GM19099 (cell line): ENCODE results near the gene TMEM53.

ENCODE experiments used
- POLR2A ChIP-seq: IDR thresholded peaks from 3 replicates; pipeline ENCODE4 v1.6.1; 2011; ENCODE audit warnings: low read depth; ENCODE audit not compliant: insufficient read length; ENCODE audit errors: extremely low read depth

The TMEM53 gene

GRCh38 chr1:44644806-44645205 is 29.5 kb downstream of the TMEM53 start:
- no peak for TF ChIP-seq POLR2A

DNA sequence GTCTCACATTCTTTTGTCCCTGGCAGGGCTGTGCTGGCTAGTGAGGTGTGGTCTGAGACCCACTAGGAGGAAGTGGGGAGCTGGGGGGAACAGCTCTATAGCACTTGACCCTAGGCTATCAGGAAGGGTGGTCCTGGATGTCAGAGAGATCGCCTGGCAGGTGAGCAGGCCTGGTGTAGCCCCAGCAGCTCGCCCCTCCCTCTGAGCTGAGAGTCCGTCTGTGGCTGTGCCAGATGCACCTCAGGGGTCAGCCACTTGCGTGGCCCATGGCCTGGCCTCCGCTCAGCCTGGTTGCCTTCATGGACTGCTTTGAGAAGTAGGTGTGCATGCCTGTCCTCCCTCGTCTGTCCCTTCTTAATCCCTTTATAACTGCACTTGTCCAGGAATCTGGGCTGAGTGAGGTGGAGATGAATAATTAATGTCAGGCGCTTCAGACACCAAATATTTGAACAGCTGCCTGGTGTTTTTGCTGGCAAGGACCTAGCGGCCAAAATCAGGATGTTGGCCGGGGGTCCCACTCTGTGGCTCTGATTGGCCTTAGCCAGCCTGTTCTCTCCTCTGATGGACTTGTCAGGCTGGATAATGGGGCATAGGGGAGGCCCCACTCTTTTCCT is 30.5 kb downstream of the TMEM53 start:
- no peak for TF ChIP-seq POLR2A

GRCh38 chr1:44642925-44643324 is 31.4 kb downstream of the TMEM53 start:
- TF ChIP-seq POLR2A: no peak

DNA sequence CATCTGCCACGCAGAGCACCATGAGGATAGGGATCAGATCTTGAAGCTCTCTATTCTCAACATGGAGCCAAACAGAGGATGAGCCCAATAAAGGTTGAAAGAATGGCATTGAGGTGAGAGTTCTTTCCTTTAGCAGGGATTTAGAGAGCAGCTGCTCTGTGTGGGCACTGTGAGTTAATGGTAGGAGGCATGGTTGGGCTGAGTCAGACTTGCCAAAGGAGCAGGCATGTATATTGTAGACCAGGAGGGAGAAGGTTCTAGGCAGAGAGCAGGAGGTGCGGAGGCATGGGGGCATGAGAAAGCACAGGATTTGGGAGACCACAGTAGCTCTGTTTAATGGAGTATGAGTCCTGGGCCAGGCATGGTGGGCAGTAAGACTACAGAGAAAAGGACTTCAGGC is 32.0 kb downstream of the TMEM53 start:
- TF ChIP-seq POLR2A: no peak

DNA sequence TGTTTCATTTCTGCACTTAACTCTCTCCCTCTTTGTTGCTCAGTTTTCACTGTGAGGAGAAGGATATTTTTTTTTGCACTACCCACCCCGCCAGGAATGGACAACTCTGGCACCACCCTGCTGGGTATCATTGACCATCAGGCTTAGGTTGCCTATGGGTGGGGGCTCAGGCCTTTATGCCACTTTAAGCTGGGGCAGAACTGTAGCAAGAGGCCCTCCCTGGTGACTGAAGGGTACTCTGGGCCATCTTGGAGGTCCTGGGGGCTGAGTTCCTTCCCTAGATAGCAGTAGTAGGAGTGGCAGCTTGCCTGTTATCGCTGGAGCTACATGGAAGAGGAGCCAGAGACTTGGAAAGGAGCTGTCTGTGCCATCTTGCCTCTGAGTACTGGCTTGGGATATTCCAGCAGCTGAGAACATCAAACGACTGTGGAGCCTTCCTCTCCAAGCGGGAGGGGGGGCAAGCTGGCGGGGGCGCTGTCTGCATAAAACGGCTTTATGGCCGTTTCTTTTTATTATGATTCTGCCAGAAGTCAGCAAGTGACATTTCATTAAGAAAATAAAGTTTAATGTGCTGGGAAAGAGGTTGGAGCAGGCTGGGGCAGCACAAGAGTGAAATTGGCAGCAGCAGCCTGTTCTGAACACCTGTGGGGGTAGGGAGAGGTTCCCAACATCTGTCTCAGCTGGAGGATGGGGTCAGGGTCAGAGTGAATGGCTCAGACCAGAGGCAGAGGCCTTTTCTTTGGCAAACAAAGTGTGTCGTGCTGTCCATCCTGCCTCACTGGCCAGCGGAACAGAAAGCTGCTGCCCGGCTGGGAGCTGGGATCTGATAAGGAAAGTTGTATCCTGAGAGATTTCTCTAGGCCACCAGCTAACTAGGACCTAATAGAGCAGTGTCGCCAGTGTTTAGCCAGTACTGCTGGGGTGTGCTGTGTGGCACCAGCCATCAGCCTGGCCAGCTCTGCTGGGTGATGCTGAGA is 32.9 kb downstream of the TMEM53 start:
- no peak for TF ChIP-seq POLR2A

DNA sequence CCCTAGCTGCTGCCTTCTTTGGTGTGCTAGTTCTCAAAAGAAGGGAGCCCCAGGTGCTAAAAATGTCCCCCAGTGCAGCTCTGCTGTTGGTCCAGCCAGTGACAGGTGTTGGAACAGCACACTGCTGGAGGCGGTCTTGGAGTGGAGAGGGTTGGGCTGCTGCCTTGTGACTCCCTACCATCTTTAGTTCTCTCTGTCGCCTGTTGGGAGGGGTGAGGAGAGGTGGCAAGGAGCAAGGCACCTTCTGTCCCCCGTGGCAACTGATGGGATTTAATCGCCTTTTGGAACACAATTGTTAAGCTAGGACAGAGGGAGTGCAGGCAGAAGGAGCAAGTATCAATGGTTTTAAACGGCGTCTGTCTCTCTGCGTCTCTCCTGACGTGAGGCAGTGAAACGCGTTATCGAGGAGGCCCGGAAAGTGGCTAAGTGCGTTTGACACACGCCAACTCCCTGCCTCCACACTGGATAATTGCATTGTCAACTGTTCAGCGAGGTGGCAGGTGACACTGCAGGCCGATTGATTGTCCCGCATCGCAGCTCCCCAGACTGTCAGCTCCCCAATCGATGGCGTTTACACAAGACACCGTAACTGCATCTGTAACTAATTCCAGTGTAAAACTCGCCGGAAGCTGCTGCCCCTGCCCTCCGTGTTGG is 34.0 kb downstream of the TMEM53 start:
- no peak for TF ChIP-seq POLR2A

DNA sequence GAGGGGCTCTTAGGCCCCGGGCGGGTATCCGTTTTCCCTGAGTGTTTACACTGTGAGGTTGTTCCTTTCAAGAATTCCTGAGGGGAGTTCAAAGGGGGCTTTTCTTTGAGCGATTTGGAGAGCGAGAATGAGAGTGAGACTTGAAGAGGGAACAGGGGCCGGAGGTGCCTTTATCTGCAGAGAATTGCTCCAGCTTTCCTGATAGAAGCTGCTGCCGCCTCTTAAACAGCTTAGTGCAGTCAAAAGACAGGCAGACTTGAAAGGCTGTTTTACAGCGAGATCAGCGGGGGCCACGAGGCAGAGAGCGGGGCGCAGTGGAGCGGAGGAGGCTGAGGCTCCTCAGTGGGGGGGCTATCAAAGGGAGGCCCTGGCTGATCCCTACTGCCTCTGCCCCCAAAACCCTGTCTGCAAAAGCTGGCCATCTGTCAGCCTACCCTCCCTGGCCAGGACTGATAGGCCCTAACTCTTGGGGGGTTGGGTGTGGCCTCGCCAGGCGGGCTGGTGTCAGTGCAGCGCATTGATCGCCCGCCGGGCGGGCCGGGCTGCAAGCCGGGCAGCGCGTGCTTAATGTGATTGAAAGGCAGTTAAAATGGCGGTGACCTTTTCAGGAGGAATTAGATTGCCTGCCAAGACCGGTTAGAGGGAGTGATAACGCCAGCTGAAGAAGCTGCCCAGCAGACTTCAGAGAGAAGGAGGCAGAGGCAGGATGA is 36.4 kb downstream of the TMEM53 start:
- TF ChIP-seq POLR2A: no peak

- TF ChIP-seq POLR2A: no peak
Observed at GRCh38 chr1:44636688-44637598, 37.3 kb downstream of the TMEM53 start.

DNA sequence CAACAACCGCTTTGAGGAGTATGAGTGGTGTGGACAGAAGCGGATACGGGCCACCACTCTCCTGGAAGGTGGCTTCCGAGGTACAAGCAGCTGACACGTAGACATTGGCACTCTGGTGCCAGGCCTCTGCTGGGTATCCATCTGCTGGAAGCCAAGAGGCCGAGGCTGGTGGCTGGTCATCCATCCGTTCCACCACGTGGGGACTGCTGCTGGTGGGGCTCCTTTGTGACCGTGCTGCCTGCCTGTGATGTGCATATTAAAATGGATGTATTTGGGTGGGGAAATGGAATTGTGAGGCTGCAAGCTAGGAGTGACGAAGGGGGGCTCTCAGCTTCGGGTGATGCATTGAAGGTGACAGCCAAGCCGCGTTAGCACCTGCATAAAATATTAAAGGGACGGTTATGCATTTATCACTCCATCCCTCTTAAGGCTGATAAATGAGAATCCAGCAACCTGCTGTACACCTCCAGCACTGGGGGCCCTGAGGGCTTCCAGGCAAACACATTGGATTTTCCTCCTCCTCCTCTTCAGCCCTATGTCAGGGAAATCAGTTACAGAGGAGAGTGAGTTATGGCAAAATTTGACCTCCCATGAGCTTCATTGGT is 38.1 kb downstream of the TMEM53 start:
- TF ChIP-seq POLR2A: no peak

- no peak for TF ChIP-seq POLR2A
Observed at GRCh38 chr1:44635439-44635838, 38.8 kb downstream of the TMEM53 start.

DNA sequence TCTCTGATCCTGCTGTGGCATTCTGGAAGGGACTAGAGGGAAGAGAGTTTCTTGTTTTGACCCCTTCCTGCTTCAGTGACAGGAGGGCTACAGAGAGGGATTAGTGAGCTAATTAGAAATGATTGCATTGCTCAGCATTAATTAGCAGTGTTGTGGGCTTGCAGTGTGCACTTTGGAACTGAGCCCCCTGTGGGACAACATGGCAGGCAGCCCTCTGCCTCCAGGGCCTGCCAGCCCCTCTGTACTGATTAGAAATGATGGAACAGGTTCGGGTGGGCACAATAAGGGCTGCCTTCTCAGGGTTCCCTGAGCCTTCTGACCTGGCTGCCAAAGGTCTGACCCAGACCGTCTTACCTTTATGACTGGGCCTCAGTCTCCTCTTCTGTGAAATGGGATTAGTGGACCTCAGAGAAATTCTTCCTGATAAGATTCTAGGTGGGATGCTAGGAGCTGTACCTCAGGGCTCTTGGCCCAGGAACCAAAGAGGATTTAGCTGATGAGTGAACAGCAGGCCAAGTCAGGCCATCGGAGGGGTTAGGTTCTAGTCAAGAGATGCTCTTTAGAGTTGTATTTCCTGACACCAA is 39.6 kb downstream of the TMEM53 start:
- TF ChIP-seq POLR2A: no peak

DNA sequence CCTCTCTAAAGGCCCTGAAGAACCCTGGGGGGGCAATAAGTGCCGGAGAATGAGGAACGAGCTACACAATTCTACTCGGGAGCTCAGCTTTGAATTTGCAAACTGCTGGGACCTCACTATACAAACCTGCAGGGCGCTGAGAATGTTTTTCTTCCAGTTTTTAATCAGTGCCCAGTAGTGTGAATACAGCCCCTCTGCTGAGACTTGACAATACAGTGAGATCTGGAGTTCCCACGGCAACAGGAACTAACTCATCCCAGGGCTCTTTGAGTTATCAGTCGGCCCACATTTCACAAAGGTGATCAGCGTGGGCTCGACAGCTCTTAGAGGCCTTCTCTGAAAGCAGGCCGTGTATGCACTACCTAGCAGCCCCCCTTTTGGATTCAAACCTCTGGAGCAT is 41.7 kb downstream of the TMEM53 start:
- no peak for TF ChIP-seq POLR2A

- TF ChIP-seq POLR2A: peak; percentile 97
Observed at GRCh38 chr1:44631647-44632539, 42.4 kb downstream of the TMEM53 start.

DNA sequence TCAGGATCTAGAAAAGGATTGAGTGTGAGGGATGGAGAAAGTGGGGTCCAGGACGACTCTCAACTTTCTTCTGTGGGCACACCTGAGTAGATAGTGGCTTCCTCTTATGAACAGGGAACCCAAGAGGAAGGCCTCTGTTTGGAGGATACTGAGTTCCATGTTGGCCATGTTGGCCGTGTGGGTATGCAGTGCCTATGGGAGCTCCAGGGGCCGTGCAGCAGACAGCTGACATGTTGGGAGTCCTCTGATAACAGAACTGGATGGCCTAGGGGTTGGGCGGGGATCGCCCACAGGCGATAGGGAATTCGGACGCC is 43.0 kb downstream of the TMEM53 start:
- no peak for TF ChIP-seq POLR2A
